DMS114 treated with DMSO at 0.1 percent for 48 hours (cell line): ENCODE results near the gene CRB1.

Source experiments
- DNase-seq: peaks from one replicate; lab custom pipeline; 2025; ENCODE audit not compliant: unreplicated experiment; lab: John Stamatoyannopoulos, UW

Gene CRB1

GRCh38 chr1:197342669-197343068, 74.6 kb downstream of the CRB1 start:
- no peak for DNase-seq

GRCh38 chr1:197343663-197344273, 75.7 kb downstream of the CRB1 start:
- no peak for DNase-seq

GRCh38 chr1:197351821-197352440, 83.9 kb downstream of the CRB1 start:
- DNase-seq: no peak

- no peak for DNase-seq
Measured at GRCh38 chr1:197355248-197355995, 87.4 kb downstream of the CRB1 start.

- DNase-seq: peak; percentile 22
Measured at GRCh38 chr1:197356723-197357533, 88.9 kb downstream of the CRB1 start.

GRCh38 chr1:197358959-197359358, 90.9 kb downstream of the CRB1 start:
- no peak for DNase-seq

GRCh38 chr1:197360068-197360467, 92.0 kb downstream of the CRB1 start:
- DNase-seq: no peak

- no peak for DNase-seq
Measured at GRCh38 chr1:197362871-197363270, 94.8 kb downstream of the CRB1 start.

GRCh38 chr1:197363855-197364254, 95.8 kb downstream of the CRB1 start:
- DNase-seq: no peak

GRCh38 chr1:197366996-197367395, 98.9 kb downstream of the CRB1 start:
- no peak for DNase-seq

- no peak for DNase-seq
Measured at GRCh38 chr1:197367627-197368026, 99.6 kb downstream of the CRB1 start.

GRCh38 chr1:197374428-197374827, 106.4 kb downstream of the CRB1 start:
- DNase-seq: no peak

- DNase-seq: no peak
Measured at GRCh38 chr1:197384471-197384870, 116.4 kb downstream of the CRB1 start.

- no peak for DNase-seq
Measured at GRCh38 chr1:197388801-197389200, 120.7 kb downstream of the CRB1 start.

- no peak for DNase-seq
Measured at GRCh38 chr1:197390856-197391255, 122.8 kb downstream of the CRB1 start.

GRCh38 chr1:197391303-197392226, 123.5 kb downstream of the CRB1 start:
- no peak for DNase-seq

- no peak for DNase-seq
Measured at GRCh38 chr1:197392541-197392940, 124.5 kb downstream of the CRB1 start.

- no peak for DNase-seq
Measured at GRCh38 chr1:197393105-197393504, 125.1 kb downstream of the CRB1 start.

- DNase-seq: no peak
Measured at GRCh38 chr1:197393772-197394171, 125.7 kb downstream of the CRB1 start.

GRCh38 chr1:197394831-197395608, 127.0 kb downstream of the CRB1 start:
- no peak for DNase-seq
